ENCODE data around the gene HECTD1.

HECTD1 gene

DNA sequence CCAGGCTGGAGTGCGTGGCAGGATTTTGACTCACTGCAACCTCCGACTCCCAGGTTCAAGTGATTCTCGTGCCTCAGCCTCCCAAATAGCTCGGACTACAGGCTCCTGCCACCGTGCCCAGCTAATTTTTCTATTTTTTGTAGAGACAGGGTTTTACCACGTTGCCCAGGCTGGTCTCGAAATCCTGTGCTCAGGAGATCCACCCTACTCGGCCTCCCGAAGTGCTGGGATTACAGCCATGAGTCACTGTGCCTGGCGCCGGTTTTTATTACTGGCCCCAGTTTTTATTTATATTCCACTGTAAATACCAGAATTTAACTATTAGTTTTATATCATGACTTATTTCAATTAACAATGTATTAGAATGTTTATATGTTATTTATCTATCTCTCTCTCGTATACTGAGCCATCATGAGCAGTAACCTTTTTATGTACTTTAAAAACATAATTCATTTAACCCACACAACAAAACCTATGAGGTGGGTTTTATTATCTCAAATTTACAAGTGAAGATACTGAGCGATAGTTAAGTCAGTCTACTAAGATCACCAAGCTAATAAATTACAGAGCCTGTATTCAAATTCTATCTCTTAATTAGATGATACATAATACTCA lies 47.8 kb downstream of the HECTD1 start:
- peaks cover 11% of the 10 kb centered on the region for H3K36me3 Mint-ChIP-seq
- H3K27ac Mint-ChIP-seq = no peak overlapping the region
- no peaks in the 10 kb centered on the region for H3K27me3 Mint-ChIP-seq
- H3K4me3 Mint-ChIP-seq = no peak overlapping the region
- no peaks in the 10 kb centered on the region for H3K4me1 Mint-ChIP-seq
- H3K9me3 Mint-ChIP-seq = no peaks in the 10 kb centered on the region

DNA sequence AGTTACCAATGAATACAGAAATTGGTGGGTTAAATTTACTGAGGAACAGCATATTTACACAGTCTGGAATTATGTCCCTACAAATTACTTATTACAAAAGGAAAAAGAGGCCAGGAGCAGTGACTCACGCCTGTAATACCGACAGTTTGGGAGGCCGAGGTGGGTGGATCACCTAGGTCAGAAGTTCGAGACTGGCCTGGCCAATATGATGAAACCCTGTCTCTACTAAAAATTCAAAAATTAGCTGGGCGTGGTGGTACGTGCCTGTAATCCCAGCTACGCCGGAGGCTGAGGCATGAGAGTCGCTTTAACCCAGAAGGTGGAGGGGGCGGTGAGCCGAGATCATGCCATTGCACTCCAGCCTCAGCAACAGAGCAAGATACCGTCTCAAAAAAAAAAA lies 52.6 kb downstream of the HECTD1 start:
- Mint-ChIP-seq H3K27ac (no peak overlapping the region), H3K27me3 (no peaks in the 10 kb centered on the region), H3K4me1 (no peaks in the 10 kb centered on the region), H3K36me3 (peaks cover 13% of the 10 kb centered on the region), H3K4me3 (no peak overlapping the region), H3K9me3 (no peaks in the 10 kb centered on the region)

DNA sequence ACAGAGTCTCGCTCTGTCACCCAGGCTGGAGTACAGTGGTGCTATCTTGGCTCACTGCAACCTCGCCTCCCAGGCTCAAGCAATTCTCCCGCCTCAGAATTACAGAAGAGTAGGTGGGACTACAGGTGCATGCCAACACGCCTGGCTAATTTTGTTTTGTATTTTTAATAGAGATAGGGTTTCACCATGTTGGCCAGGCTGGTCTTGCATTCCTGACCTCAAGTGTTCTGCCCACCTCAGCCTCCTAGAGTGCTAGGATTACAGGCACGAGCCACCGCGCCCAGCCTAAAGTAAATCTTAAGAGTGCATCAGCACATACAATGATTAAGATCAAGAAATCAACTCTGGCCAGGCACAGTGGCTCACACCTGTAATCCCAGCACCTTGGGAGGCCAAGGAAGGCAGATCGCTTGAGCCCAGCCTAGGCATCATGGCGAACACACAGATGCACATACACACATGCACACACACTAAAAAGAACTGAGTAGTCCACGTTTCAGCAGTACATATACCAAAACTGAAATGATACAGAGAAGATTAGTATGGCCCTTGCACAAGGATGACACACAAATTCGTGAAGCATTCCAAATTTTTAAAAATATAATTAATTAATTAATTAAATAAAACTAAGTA lies 65.0 kb downstream of the HECTD1 start:
- H3K36me3 Mint-ChIP-seq = peaks cover 7% of the 10 kb centered on the region
- H3K9me3 Mint-ChIP-seq = no peaks in the 10 kb centered on the region
- no peak overlapping the region for H3K4me3 Mint-ChIP-seq
- H3K27me3 Mint-ChIP-seq = no peaks in the 10 kb centered on the region
- no peak overlapping the region for H3K27ac Mint-ChIP-seq
- H3K4me1 Mint-ChIP-seq = no peaks in the 10 kb centered on the region

DNA sequence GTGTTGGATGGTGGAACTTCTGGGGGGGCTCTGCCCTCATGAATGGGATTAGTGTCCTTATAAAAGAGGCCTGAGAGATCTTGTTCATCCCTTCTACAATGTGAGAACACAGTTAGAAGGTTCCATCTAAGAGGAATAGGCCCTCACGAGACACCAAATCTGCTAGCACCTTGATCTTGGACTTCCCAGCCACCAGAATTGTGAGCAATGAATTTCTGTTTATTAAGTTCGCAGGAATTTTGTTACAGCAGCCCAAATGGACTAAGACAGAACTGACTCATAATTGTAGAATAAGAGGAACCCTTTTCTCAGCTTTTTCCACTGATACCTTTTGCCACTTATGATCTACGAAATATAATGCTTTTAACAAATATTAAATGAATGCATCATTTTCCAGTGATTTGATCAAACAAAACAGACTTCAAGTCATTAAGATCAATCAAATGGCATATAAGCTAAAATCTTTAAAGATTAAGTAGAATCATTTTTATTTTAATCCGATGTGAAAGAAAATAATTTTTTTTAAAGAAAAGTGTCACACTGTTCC lies 68.2 kb downstream of the HECTD1 start:
- no peak overlapping the region for H3K4me3 Mint-ChIP-seq
- no peak overlapping the region for H3K27ac Mint-ChIP-seq
- peaks cover 9% of the 10 kb centered on the region for H3K36me3 Mint-ChIP-seq
- no peaks in the 10 kb centered on the region for H3K27me3 Mint-ChIP-seq
- H3K9me3 Mint-ChIP-seq = no peaks in the 10 kb centered on the region
- H3K4me1 Mint-ChIP-seq = no peaks in the 10 kb centered on the region

DNA sequence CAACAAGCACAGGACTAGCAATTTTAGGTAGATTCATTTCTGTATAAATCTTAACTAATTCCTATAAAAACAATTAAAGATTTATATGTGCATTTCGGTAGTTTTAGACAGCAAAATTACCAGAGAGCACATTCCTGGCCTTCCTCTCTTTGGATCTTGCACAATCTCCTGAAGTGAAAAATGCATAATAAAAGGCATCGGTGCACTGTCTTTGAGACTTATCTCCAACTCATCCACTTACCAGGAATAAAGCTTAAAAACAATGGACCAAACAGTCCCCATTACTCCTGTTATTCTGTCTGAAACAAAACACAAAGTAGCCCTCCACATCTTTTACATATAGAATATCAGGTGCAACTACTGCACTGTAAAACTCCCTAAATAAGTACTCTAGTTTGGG lies 69.3 kb downstream of the HECTD1 start:
- Mint-ChIP-seq H3K4me3 (no peak overlapping the region), H3K9me3 (no peaks in the 10 kb centered on the region), H3K4me1 (no peaks in the 10 kb centered on the region), H3K27me3 (no peaks in the 10 kb centered on the region), H3K27ac (no peak overlapping the region), H3K36me3 (peaks cover 10% of the 10 kb centered on the region)

DNA sequence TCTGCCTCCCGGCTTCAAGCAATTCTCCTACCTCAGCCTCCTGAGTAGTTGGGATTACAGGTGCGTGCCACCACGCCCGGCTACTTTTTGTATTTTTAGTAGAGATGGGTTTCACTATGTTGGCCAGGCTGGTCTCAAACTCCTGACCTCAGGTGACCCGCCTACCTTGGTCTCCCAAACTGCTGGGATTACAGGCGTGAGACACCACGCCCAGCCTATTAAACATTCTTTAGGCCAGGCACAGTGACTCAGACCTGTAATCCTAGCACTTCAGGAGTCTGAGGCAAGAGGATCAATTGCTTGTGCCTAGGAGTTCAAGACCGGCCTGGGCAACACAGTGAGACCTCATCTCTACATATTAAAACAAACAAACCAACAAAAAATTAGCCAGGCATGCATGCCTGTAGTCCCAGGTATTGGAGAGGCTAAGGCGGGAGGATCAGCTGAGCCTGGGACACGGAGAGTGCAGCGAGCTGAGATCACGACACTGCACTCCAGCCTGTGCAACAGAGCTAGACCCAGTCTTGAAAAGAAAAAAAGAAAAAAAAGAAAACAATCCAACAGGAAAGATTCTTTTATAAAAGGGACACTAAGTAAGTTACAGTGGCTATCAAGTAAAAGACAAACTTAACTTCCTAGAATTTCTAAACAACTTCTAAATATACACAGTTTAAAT lies 70.2 kb downstream of the HECTD1 start:
- Mint-ChIP-seq H3K4me3 (no peak overlapping the region), H3K9me3 (no peaks in the 10 kb centered on the region), H3K4me1 (no peaks in the 10 kb centered on the region), H3K36me3 (peaks cover 13% of the 10 kb centered on the region), H3K27ac (no peak overlapping the region), H3K27me3 (no peaks in the 10 kb centered on the region)

DNA sequence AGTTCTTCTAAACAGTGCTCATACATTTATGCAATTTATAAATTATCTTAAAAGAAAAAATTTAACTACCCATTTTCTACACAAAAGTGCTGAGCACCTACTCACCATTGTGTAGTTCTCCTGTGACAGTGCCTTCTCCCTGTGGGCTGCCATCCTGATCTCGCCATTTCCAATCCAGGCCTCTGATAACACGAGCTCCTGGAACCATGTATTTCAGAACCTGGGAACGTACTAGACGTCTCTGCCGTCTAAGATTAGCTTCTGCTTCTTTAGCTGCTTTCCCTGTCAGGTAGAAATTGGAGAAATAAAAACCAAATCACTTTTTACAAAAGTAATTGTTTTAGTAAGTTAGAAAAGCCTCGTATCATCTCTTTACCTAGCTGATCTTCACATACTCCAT lies 74.5 kb downstream of the HECTD1 start:
- Mint-ChIP-seq H3K4me1 (peaks cover 11% of the 10 kb centered on the region), H3K36me3 (peaks cover 18% of the 10 kb centered on the region), H3K9me3 (no peaks in the 10 kb centered on the region), H3K27me3 (no peaks in the 10 kb centered on the region), H3K27ac (peak overlapping the region; percentile 35), H3K4me3 (no peak overlapping the region)

DNA sequence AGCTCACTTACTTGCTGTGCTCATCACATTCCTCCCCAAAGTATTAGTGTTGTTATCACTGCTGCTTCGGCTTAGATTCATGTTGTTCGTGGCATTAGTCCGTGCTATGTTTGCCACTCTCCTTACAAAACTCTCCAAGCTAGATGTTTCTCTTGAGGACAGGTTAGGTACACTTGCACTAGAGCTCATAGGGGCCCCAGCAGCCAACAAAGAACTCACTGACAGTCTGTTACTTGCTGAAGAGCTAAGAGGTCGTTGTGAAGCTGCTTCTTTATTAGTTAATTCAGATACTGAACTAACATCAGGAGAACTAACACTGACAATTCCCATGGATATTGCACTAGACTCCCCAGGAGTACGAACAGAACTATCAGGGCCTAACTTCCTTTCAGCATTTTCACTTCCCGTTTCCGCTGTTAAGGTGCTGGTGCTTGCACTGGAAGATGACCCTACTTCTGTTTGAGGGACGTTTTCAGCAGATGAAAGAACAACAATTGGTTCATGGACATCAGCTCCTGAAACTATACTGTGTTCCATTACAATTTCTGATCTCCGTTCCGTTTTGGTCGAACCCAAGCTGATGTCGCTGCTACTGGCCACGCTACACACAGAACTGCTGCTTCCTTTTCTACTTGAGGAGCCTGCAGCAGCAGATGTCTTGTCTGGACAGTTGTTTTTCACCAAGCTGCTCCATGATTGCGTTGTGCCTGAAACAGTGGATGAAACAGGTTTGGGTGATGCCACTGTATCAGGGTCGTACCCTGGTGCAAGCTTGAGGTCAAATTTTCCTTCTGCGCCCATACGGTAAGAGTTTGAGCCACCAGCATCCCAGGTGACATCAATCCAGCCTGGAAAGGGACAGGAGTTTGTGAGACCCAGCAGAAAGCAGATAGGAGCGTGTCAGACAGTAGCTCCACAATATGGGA lies 78.7 kb downstream of the HECTD1 start:
- H3K27ac Mint-ChIP-seq = peak overlapping the region; percentile 12
- H3K27me3 Mint-ChIP-seq = no peaks in the 10 kb centered on the region
- peaks cover 25% of the 10 kb centered on the region for H3K36me3 Mint-ChIP-seq
- H3K9me3 Mint-ChIP-seq = no peaks in the 10 kb centered on the region
- peaks cover 29% of the 10 kb centered on the region for H3K4me1 Mint-ChIP-seq
- no peak overlapping the region for H3K4me3 Mint-ChIP-seq

DNA sequence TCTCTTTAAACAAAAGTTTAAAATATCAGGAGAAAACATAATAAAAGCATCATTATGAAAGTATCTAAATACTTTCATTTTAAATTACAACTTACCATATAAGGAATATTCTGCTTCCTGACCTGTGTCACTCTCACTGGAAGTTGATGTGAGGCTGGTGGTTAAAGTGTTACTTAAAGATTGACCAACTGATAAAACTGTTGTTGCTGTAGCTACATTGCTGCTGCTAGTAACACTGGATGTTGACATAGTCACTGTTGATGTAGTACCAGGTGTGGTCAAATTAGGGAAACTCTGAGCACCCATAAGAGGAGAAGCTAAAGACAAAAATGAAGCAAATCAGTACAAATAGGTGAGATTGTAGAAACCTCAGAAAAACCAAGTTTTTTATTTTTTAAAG lies 79.9 kb downstream of the HECTD1 start:
- H3K27ac Mint-ChIP-seq = peak overlapping the region; percentile 20
- H3K36me3 Mint-ChIP-seq = peaks cover 23% of the 10 kb centered on the region
- no peaks in the 10 kb centered on the region for H3K9me3 Mint-ChIP-seq

DNA sequence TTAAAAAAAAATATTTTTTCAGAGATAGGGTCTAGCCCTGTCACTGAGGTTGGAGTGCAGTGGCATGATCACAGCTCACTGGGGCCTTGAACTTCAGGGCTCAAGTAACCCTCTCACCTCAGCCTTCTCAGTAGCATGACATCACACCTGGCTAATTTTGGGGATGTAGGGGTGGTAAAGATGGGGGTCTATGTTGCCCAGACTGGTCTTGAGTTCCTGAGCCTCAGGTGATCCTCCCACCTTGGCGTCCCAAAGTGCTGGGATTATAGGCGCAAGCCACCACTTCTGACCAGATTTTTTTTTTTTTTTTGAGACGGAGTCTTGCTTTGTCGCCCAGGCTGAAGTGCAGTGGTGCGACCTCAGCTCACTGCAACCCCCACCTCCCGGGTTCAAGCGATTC lies 80.9 kb downstream of the HECTD1 start:
- no peak overlapping the region for H3K27ac Mint-ChIP-seq
- H3K36me3 Mint-ChIP-seq = peaks cover 29% of the 10 kb centered on the region
- no peaks in the 10 kb centered on the region for H3K27me3 Mint-ChIP-seq
- peaks cover 40% of the 10 kb centered on the region for H3K4me1 Mint-ChIP-seq
- H3K4me3 Mint-ChIP-seq = no peak overlapping the region
- H3K9me3 Mint-ChIP-seq = no peaks in the 10 kb centered on the region

More for the DNA sequence above, 79.9 kb downstream of the HECTD1 start:
- Mint-ChIP-seq H3K27me3 (no peaks in the 10 kb centered on the region), H3K4me1 (peaks cover 40% of the 10 kb centered on the region), H3K4me3 (no peak overlapping the region)

DNA sequence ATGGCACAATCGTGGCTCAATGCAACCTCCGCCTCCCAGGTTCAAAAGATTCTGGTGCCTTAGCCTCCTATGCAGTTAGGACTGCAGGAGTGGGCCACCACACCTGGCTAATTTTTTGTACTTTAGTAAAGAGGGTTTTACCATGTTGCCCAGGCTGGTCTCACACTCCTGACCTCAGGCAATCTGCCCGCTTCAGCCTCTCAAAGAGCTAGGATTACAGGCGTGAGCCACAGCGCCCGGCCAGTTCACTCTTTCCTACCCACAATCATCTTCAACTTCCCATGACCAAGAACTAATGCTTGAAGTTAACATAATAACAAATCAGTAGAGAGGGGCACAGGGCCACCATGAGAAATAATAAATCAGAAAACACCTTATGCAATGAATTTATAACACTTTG lies 82.4 kb downstream of the HECTD1 start:
- Mint-ChIP-seq H3K4me1 (peaks cover 40% of the 10 kb centered on the region), H3K36me3 (peaks cover 29% of the 10 kb centered on the region), H3K27ac (no peak overlapping the region), H3K27me3 (no peaks in the 10 kb centered on the region), H3K4me3 (no peak overlapping the region), H3K9me3 (no peaks in the 10 kb centered on the region)

DNA sequence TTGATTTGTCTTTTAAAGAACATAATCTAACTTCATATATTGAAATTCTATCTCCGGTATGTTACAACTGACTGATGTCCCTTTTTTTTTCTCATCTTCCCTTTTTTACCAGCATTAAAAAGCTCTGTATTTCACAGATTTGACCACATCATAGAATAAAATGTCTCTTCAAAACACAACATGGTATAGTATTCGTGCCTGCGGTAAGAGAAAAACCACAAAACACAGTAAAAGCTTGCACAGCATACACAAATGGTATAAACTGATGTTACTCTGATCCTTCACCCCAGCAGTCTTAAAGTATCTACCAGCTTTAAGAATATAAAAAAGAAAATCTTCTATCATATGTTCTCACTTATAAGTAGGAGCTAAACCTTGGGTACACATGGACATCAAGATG lies 83.4 kb downstream of the HECTD1 start:
- Mint-ChIP-seq H3K36me3 (peaks cover 32% of the 10 kb centered on the region), H3K9me3 (no peaks in the 10 kb centered on the region), H3K27me3 (no peaks in the 10 kb centered on the region), H3K4me3 (peak overlapping the region; percentile 40), H3K4me1 (peaks cover 40% of the 10 kb centered on the region), H3K27ac (peak overlapping the region; percentile 21)

DNA sequence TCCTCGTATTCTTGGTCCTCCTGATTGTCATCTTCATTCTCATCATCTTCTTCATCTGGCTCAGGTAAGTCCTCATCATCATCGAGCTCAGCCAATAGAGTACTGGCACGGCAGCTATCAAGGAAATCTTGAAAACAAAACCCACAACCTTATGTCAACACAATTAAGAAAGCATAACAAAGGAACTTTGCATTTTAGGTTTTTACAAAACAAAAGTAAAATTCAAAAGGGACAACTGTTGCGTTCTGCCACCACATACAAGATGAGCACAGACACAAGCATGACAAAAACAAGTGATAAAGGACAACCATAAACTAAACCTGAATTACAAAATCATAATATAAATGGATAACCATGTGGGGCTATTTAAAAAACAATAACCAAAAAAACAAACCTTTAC lies 84.7 kb downstream of the HECTD1 start:
- Mint-ChIP-seq H3K27ac (no peak overlapping the region), H3K27me3 (no peaks in the 10 kb centered on the region), H3K4me3 (no peak overlapping the region), H3K9me3 (no peaks in the 10 kb centered on the region), H3K36me3 (peaks cover 28% of the 10 kb centered on the region), H3K4me1 (peaks cover 28% of the 10 kb centered on the region)

DNA sequence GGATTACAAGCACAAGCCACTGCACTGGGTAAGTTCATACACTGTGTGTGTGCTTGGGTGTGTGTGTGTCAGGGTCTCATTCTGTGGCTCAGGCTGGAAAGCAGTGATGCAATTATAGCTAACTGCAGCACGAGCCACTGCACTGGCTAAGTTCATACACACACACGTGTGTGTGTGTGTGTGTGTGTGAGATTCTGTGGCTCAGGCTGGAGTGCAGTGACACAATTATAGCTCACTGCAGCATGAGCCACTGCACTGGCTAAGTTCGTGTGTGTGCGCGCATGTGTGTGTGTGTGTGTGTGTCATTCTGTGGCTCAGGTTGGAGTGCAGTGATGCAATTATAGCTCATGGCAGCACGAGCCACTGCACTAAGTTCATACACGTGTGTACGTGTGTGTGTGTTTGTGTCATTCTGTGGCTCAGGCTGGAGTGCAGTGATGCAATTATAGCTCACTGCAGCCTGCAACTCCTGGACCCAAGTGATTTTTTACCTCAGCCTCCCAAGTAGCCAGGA lies 85.4 kb downstream of the HECTD1 start:
- Mint-ChIP-seq H3K27me3 (no peaks in the 10 kb centered on the region), H3K4me1 (peaks cover 24% of the 10 kb centered on the region), H3K27ac (no peak overlapping the region), H3K36me3 (peaks cover 24% of the 10 kb centered on the region), H3K9me3 (no peaks in the 10 kb centered on the region), H3K4me3 (no peak overlapping the region)

DNA sequence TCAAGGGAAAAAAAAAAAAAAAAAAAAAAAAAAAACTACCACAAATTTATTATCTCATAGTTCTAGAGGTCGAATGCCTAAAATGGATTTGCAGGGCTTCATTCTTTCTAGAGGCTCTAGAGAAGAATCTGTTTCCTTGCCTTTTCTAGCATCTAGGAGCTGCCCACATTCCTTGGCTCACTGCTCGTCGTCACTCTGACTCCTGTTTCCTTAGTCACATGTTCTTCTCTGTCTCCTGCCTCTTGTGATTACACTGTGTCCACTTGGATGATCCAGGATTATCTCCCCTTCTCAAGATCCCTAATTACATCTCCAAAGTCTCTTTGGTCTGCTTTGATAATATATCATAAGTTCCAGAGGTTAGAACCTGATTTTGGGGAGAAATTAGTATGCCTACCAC lies 88.7 kb downstream of the HECTD1 start:
- Mint-ChIP-seq H3K4me1 (peaks cover 12% of the 10 kb centered on the region), H3K27ac (no peak overlapping the region), H3K4me3 (no peak overlapping the region), H3K36me3 (peaks cover 24% of the 10 kb centered on the region), H3K9me3 (no peaks in the 10 kb centered on the region), H3K27me3 (no peaks in the 10 kb centered on the region)

Data from activated naive CD4-positive, alpha-beta T cell treated with anti-CD3 and anti-CD28 coated beads, Interleukin-2, amount 50 U/mL, for 24 hours (primary cell).